ENCODE measurements around the gene PAFAH1B1. TPM values are rescaled to one million over a fixed set of nuclear protein-coding genes. Genes with fewer than 3 reads are reported as not detected.

The PAFAH1B1 gene
- total RNA-seq, 1 donor from 2014 or later: 138 TPM

DNA sequence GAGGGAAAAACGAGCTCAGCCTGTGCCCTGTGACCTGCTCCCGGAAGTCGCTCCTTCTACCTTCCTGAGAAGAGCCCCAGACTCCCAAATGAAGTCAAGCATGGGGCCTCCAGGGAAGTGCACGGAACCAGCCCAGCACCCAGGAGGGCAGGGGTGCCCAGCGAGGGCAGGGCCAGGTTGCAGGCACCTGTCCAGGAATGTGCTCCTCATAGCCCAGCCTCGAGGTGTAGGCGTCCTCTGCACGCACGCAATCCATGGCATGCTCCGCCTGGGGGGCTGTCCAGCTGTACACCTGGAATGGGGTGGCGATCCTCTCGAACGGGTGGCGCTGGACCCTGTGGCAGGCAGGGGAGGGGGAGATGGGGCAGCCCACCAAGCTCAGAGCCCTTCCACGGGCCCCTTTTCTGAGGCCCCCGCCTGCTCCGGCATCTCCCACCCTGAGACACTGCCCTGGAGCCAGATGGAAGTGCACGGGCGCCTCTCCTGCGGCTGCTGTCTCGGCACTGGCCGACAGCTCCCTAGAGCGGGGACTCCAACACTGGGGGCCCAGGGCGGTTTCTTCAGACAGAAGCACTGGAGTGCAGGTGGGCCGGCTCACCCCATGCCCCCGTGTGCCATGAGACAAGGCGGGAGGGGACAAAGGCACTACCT is 107.2 kb downstream of the PAFAH1B1 start:
- Mint-ChIP-seq H3K4me1 (peaks cover 2% of the 10 kb centered on the region), H3K4me3 (no peak overlapping the region), H3K9me3 (no peaks in the 10 kb centered on the region), H3K27ac (no peak overlapping the region), H3K36me3 (ENCODE audit: low read depth) (peaks cover 75% of the 10 kb centered on the region), H3K27me3 (no peaks in the 10 kb centered on the region)
- TF ChIP-seq, protein P1, sequence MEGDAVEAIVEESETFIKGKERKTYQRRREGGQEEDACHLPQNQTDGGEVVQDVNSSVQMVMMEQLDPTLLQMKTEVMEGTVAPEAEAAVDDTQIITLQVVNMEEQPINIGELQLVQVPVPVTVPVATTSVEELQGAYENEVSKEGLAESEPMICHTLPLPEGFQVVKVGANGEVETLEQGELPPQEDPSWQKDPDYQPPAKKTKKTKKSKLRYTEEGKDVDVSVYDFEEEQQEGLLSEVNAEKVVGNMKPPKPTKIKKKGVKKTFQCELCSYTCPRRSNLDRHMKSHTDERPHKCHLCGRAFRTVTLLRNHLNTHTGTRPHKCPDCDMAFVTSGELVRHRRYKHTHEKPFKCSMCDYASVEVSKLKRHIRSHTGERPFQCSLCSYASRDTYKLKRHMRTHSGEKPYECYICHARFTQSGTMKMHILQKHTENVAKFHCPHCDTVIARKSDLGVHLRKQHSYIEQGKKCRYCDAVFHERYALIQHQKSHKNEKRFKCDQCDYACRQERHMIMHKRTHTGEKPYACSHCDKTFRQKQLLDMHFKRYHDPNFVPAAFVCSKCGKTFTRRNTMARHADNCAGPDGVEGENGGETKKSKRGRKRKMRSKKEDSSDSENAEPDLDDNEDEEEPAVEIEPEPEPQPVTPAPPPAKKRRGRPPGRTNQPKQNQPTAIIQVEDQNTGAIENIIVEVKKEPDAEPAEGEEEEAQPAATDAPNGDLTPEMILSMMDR (IDR thresholded peaks at IDR 0.05): no peak
- ATAC-seq (ENCODE audit: low read depth) (no peak), DNase-seq (no peak)
- POLR2A ChIA-PET: no interaction called here
- intact Hi-C loops (cut with micrococcal nuclease): loop anchor here (1.0 kb wide), 1 partner anchor 22 kb away; no protein-coding TSS in a partner anchor
- CTCF ChIA-PET: no interaction called here

DNA sequence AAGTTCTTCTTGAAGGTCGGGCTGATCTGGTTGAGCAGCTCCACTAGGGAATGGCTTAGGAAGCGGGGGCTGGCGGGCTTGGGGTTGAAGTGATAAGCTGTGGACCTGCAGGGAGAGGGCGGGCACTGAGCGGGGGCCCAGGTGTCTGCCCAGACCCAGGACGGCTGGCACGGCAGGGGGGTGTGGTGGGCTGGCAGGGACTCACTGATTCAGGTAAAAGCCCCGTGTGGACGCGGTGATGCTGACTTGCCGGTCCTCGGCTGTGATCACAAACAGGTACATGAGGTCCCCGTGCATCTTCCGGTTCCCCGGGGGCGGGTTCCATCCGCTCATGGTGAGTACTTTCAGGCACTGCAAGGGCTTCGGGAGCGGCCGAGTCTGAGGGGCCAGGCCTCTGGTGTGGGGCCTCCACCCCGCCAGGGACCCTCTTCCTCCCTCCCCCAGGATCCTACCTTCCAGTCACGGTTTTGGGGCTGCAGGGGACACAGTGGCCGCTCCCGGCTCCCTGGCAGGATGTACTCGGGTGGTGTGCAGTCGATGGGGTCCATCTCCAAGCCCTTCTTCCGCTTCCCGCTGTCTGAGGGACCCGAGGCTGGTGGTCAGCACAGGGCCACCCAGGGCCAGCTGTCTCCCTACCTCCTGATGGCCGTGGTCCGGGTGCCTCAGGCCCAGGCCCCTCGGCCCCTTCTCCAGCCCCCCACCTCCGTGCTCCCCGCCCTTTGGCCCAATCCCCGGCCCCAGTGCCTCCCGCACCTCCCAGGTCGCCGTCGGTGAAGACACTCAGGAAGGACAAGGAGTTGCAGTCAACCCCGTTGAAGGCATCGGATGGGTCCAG is 107.9 kb downstream of the PAFAH1B1 start:
- Mint-ChIP-seq H3K9me3 (no peaks in the 10 kb centered on the region), H3K27ac (no peak overlapping the region), H3K36me3 (ENCODE audit: low read depth) (peaks cover 76% of the 10 kb centered on the region), H3K4me3 (no peak overlapping the region), H3K27me3 (no peaks in the 10 kb centered on the region), H3K4me1 (peaks cover 4% of the 10 kb centered on the region)
- ATAC-seq (ENCODE audit: low read depth) (no peak), DNase-seq (no peak)
- intact Hi-C loops (cut with micrococcal nuclease): no loop called here
- POLR2A ChIA-PET: no interaction called here
- CTCF ChIA-PET: no interaction called here
- TF ChIP-seq, protein P1 (IDR thresholded peaks at IDR 0.05): no peak

DNA sequence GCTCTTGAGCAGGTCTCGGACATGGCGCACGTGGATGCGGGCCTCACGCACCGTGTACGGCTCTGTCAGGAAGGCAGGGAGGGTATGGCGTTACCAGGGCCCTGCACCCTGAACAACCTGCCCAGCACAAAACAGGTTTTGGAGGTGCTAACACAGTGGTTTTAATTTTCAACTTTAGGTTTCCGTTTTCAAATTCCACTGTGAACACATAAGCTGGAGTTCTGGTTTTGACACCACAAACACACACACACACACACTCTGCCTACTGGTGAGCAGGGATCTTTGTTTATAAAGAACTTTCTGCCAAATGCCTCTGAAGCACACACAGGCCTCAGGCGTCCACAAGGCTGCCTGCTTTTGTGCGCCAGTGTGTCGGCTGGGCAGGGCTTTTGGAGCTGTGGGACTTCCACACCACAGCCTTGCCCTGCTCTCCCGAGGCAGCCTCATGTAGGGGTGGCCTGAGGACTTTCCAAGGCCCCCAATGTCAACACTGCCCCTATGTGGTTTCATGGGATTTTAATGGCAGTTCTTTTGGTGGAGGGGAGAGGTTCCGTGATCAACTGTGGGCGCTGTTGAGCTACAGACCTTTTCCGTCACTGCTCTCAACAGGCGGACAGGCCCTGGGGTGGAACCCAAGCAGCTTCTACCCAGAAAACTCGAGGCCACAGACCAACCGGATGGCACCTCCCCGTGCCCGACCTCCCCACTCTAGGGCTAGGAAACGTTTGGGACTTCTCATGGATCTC is 108.7 kb downstream of the PAFAH1B1 start:
- ATAC-seq (ENCODE audit: low read depth) (no peak), DNase-seq (no peak)
- no peak overlapping the region for H3K4me3 Mint-ChIP-seq
- H3K27me3 Mint-ChIP-seq: no peaks in the 10 kb centered on the region
- H3K9me3 Mint-ChIP-seq: no peaks in the 10 kb centered on the region
- POLR2A ChIA-PET: no interaction called here
- no peak overlapping the region for H3K27ac Mint-ChIP-seq
- peaks cover 70% of the 10 kb centered on the region for H3K36me3 Mint-ChIP-seq (ENCODE audit: low read depth)
- TF ChIP-seq, protein P1 (IDR thresholded peaks at IDR 0.05): no peak
- CTCF ChIA-PET: no interaction called here
- intact Hi-C loops (cut with micrococcal nuclease): no loop called here
- H3K4me1 Mint-ChIP-seq: peaks cover 6% of the 10 kb centered on the region

DNA sequence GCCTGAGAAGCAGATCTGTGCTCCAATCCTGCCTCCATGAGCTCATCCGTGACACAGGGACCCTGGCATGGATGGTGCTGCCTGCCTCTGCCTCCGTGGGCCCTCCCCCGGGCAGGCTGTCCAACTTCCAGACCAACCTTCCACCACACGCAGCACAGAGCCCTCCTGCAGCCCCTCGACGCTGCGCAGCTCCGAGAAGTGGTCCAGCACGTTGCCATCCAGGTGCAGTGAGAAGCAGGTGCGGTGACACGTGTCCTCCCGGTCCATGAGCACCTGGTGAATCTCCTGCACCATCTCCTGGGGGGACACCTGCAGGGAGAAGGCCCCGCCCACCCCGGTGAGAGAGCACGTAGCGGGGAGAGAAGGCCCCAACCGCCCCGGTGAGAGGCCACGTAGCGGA is 109.7 kb downstream of the PAFAH1B1 start:
- ATAC-seq (ENCODE audit: low read depth) (no peak), DNase-seq (no peak)
- Mint-ChIP-seq H3K36me3 (ENCODE audit: low read depth) (peaks cover 63% of the 10 kb centered on the region), H3K4me3 (no peak overlapping the region), H3K27ac (no peak overlapping the region), H3K27me3 (no peaks in the 10 kb centered on the region), H3K9me3 (no peaks in the 10 kb centered on the region), H3K4me1 (peaks cover 7% of the 10 kb centered on the region)
- TF ChIP-seq, protein P1 (IDR thresholded peaks at IDR 0.05): no peak
- CTCF ChIA-PET: no interaction called here
- POLR2A ChIA-PET: no interaction called here
- intact Hi-C loops (cut with micrococcal nuclease): no loop called here

DNA sequence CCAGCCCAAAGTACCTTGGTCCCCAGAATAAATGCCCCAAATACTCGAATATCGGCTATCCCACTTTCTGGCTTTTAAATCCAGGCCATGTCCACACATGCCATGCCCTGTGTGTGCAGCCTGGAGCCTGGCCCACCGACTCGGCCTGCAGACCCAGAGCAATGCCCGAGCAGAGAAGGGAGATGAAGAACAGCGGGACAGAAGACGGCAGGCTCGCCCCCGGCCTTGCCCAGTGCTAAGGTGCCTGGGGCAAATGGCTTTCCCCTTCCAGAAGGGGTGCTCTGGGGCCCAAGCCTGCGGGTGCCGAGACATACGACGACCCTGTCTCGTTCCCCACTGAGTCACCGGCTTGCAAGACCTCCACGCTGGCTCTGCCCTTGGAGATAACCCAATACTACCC is 110.2 kb downstream of the PAFAH1B1 start:
- no peak overlapping the region for H3K27ac Mint-ChIP-seq
- H3K27me3 Mint-ChIP-seq: no peaks in the 10 kb centered on the region
- no peak for DNase-seq
- ChIA-PET CTCF (no interaction called here), POLR2A (no interaction called here)
- peaks cover 60% of the 10 kb centered on the region for H3K36me3 Mint-ChIP-seq (ENCODE audit: low read depth)
- TF ChIP-seq, protein P1 (IDR thresholded peaks at IDR 0.05): no peak
- intact Hi-C loops (cut with micrococcal nuclease): no loop called here
- no peaks in the 10 kb centered on the region for H3K9me3 Mint-ChIP-seq
- ATAC-seq (ENCODE audit: low read depth): no peak
- H3K4me3 Mint-ChIP-seq: no peak overlapping the region
- peaks cover 11% of the 10 kb centered on the region for H3K4me1 Mint-ChIP-seq

All from activated B cell treated with CpG ODN at 0.5 μM for 24 hours (primary cell).